HL-60 (cell line): ENCODE data around the gene AGMO.

ENCODE experiments used
- DNase-seq, 2 experiments: peaks; one replicate each; pipeline ENCODE4 v3.0.0-alpha.2; 2010 to 2020; ENCODE audit warnings: low read depth in 1 of 2, low spot score in 1 of 2
- H3K27ac ChIP-seq: fragments of 250-450 bp; sonication (Bioruptor Pico); replicated peaks from 2 replicates; pipeline ENCODE4 v1.5.1; 2020; ENCODE audit warnings: mild to moderate bottlenecking, moderate library complexity
- H3K27me3 ChIP-seq: fragments of 250-450 bp; sonication (Bioruptor Pico); 2 replicates; pipeline ENCODE4 v1.5.1; 2021; ENCODE audit warnings: mild to moderate bottlenecking, moderate library complexity; ENCODE audit not compliant: insufficient read depth, poor library complexity, severe bottlenecking
- H3K4me3 ChIP-seq: replicated peaks from 2 replicates; pipeline ENCODE4 v1.5.1; 2011; ENCODE audit warnings: mild to moderate bottlenecking, control low read depth, low read length; ENCODE audit not compliant: insufficient read depth
- GABPA ChIP-seq: IDR thresholded peaks from 2 replicates; pipeline ENCODE4 v1.6.1; 2012; ENCODE audit warnings: low read depth
- POLR2AphosphoS5 ChIP-seq: IDR thresholded peaks from 2 replicates; pipeline ENCODE4 v1.6.1; 2012; ENCODE audit warnings: low read depth
- REST ChIP-seq: IDR thresholded peaks from 2 replicates; pipeline ENCODE4 v1.6.1; 2012; ENCODE audit warnings: low read depth; ENCODE audit not compliant: insufficient replicate concordance
- SPI1 ChIP-seq: IDR thresholded peaks from 2 replicates; pipeline ENCODE4 v1.6.1; 2012; ENCODE audit warnings: low read depth, mild to moderate bottlenecking, borderline replicate concordance
- TF ChIP-seq, protein P1 (sequence below): IDR thresholded peaks from one replicate; pipeline ENCODE4 v1.5.1; 2011; ENCODE audit warnings: low read length, control low read depth, inconsistent platforms; ENCODE audit not compliant: insufficient read depth

AGMO gene

DNA sequence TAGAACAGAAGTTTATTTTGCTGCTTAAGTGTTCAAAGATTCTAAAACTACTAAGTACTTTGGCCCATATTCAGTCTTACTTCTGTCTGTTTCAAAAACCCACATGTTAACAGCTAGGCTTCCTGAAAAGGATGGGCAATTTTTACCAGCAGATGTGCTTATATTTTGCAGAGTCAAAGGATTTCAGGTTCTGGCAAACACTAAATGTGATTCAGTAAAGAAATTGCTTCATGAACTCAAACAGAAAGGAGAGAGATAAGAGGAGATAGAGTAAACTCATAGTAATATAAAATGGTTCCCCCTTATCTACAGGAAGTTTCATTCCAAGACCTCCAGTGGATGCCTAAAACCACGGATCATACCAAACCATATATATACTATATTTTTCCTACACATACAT is 248.5 kb downstream of the AGMO start:
- TF ChIP-seq GABPA (no peak), SPI1 (no peak), POLR2AphosphoS5 (no peak), REST (no peak)
- TF ChIP-seq, protein P1, sequence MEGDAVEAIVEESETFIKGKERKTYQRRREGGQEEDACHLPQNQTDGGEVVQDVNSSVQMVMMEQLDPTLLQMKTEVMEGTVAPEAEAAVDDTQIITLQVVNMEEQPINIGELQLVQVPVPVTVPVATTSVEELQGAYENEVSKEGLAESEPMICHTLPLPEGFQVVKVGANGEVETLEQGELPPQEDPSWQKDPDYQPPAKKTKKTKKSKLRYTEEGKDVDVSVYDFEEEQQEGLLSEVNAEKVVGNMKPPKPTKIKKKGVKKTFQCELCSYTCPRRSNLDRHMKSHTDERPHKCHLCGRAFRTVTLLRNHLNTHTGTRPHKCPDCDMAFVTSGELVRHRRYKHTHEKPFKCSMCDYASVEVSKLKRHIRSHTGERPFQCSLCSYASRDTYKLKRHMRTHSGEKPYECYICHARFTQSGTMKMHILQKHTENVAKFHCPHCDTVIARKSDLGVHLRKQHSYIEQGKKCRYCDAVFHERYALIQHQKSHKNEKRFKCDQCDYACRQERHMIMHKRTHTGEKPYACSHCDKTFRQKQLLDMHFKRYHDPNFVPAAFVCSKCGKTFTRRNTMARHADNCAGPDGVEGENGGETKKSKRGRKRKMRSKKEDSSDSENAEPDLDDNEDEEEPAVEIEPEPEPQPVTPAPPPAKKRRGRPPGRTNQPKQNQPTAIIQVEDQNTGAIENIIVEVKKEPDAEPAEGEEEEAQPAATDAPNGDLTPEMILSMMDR, result no peak
- Histone ChIP-seq H3K4me3 (no peak overlapping the region), H3K27ac (no peak overlapping the region), H3K27me3 (no peaks in the 10 kb centered on the region)
- DNase-seq, result no peak

DNA sequence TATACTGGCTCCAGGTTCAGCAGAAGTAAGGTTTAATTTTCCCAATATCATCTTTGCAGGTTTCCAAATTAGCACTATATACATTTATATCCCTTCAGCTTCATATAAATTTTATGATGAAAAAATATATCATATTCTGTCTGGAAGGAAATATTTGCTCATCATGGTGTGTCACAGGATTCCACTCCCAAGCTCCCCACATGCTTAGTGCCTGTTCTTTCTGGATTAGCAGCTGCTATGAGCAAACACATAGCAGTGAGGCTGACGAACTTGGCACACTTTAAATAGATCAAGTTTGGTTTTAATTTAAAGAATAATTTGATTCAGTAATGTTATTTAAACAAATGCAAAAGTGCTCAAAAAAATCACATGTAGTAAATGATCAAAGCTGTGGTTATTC is 251.9 kb downstream of the AGMO start:
- TF ChIP-seq SPI1 (no peak), POLR2AphosphoS5 (no peak), REST (no peak), GABPA (no peak)
- TF ChIP-seq, protein P1, result no peak
- no peak for DNase-seq
- Histone ChIP-seq H3K27me3 (no peaks in the 10 kb centered on the region), H3K27ac (no peak overlapping the region), H3K4me3 (no peak overlapping the region)

DNA sequence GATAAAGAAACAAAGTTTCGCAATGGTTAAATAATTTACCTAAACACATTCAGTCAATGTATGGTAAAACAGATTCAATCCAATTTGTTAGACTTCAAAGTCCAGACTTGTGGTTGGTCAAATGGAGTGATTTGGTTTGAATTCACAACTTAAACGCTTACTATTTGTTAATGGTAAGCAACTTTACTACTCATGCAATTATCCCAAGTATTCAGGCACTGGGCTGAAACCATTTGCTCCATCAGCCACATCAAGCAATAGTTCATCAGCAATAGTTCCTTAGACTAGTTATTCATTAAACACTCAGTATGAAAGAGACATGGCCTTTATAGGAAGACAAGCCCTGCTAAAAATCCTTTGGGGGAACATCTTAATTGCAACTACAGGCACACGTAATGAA is 253.0 kb downstream of the AGMO start:
- Histone ChIP-seq H3K4me3 (no peak overlapping the region), H3K27me3 (no peaks in the 10 kb centered on the region), H3K27ac (no peak overlapping the region)
- no peak for DNase-seq
- TF ChIP-seq POLR2AphosphoS5 (no peak), GABPA (no peak), REST (no peak), SPI1 (no peak)
- TF ChIP-seq, protein P1, result no peak
